Activated CD8-positive, alpha-beta memory T cell treated with anti-CD3 and anti-CD28 coated beads for 1 hour (primary cell): ENCODE measurements around the gene ATG5.
"Not testable (repeated sequence)": the region's sequence is repeated elsewhere in the genome, so short reads cannot be mapped to it uniquely, and the experiment has no call there.

Experiments used
- DNase-seq, 2 donors: peaks; one replicate each; pipeline ENCODE4 v3.0.0-alpha.2; 2020; ENCODE audit warnings: low read depth in 1 of 2; ENCODE audit errors: extremely low read depth in 1 of 2

ATG5 gene

GRCh38 chr6:106259748-106260147, 65.8 kb downstream of the ATG5 start:
- DNase-seq = not testable (repeated sequence)

- no peak for DNase-seq
Measured at GRCh38 chr6:106258726-106259125, 66.8 kb downstream of the ATG5 start.

DNA sequence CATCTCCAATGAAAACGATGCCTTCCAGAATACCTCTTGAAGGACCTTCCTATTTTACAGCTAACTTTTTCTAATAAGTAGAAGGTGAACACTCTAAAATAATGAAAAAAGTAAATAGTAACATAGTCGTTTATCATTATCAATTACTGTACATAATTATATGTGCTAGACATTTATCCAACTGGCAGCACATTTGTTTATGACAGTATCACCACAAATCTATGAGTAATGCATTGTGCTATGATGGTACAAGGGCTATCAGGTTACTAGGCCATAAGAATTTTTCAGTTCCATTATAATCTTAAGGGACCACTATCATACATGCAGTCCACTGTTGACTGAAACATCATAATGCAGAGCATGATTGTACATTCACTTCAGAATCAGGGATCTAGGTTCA, 68.4 kb downstream of the ATG5 start:
- no peak for DNase-seq

DNA sequence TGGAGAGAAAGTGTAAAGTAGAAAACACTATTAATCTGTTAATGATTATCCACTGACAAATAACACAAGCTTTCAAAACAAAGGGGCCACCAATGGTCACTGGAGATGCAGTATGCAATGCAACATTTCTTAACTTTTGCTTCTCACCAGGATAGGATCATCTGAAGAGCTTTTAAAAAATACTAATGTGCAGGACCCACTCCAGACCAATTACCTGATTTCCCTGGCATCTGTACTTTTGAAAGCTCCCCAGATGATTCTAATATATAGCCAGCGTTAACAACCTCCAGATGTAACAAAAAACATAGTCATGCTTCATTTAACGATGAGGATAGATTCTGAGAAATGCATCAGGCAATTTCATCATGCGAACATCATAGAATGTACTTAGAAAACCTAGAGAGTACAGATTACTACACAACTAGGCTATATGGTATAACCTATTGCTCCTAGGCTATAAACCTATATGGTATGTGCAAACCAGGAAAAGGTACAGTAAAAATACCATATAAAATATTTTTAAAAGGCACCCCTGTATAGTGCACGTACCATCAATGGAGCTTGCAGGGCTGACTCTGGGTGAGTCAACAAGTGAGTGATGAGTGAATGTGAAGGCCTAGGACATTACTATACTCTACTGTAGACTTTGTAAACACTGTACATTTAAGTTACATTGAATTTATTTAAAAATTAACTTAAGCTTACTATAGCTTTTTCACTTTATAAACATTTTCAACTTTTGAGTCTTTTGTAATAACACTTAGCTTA, 69.2 kb downstream of the ATG5 start:
- DNase-seq = no peak

DNA sequence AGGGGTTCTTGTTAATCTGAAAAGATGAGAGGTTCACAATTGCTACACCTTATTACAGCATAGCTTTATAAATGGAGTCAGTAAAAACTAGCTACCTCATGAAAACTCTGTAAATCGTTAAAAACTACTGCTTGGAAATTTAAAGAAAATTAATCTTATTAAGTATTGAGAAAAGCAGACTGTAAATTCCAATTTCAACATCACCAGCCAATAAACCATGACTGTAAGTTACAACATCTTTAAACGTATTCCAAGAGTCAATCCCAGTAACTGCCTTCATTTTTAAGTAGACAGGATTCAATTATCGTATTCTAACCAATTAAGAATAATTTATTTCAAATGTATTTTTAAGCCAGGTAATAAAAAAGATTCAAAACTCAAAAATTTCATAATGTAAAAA, 70.3 kb downstream of the ATG5 start:
- DNase-seq = no peak

- no peak for DNase-seq
Measured at GRCh38 chr6:106254636-106255035, 70.9 kb downstream of the ATG5 start.

- DNase-seq = no peak
Measured at GRCh38 chr6:106253731-106254130, 71.8 kb downstream of the ATG5 start.

GRCh38 chr6:106253172-106253571, 72.4 kb downstream of the ATG5 start:
- DNase-seq = no peak

GRCh38 chr6:106252687-106253086, 72.9 kb downstream of the ATG5 start:
- DNase-seq = no peak

- not testable (repeated sequence) for DNase-seq
Measured at GRCh38 chr6:106251531-106252255, 73.9 kb downstream of the ATG5 start.

GRCh38 chr6:106250953-106251352, 74.6 kb downstream of the ATG5 start:
- no peak for DNase-seq

GRCh38 chr6:106249658-106250057, 75.9 kb downstream of the ATG5 start:
- no peak for DNase-seq

- DNase-seq = no peak
Measured at GRCh38 chr6:106247733-106248132, 77.8 kb downstream of the ATG5 start.

- no peak for DNase-seq
Measured at GRCh38 chr6:106247293-106247692, 78.3 kb downstream of the ATG5 start.

GRCh38 chr6:106244931-106245330, 80.6 kb downstream of the ATG5 start:
- DNase-seq = no peak

GRCh38 chr6:106244521-106244920, 81.0 kb downstream of the ATG5 start:
- no peak for DNase-seq

GRCh38 chr6:106243261-106243660, 82.3 kb downstream of the ATG5 start:
- DNase-seq = no peak

- DNase-seq = no peak
Measured at GRCh38 chr6:106241498-106241897, 84.1 kb downstream of the ATG5 start.

- no peak for DNase-seq
Measured at GRCh38 chr6:106237286-106237685, 88.3 kb downstream of the ATG5 start.

DNA sequence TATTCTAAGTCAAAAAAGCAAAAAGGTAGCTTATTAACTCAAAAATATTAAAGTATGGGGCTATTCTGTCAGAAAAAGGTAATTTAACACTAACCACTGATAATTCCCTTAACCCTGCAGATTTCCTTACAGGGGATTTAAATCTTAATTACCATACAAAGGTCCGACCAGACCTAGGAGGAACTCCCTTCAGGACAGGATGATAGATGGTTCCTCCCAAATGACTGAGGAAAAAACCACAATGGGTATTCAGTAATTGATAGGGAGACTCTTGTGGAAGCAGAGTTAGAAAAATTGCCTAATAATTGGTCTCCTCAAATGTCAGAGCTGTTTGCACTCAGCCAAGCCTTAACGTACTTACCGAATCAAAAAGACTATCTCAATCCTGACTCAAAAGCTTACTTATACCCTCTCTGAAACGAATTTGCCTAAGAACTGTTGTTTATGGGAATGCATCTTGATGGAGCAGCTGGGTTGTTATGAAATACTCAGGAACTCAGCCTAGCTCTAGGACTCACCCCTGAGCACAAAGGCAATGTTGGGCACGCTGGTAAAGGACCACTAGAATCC, 95.6 kb downstream of the ATG5 start:
- DNase-seq = not testable (repeated sequence)

DNA sequence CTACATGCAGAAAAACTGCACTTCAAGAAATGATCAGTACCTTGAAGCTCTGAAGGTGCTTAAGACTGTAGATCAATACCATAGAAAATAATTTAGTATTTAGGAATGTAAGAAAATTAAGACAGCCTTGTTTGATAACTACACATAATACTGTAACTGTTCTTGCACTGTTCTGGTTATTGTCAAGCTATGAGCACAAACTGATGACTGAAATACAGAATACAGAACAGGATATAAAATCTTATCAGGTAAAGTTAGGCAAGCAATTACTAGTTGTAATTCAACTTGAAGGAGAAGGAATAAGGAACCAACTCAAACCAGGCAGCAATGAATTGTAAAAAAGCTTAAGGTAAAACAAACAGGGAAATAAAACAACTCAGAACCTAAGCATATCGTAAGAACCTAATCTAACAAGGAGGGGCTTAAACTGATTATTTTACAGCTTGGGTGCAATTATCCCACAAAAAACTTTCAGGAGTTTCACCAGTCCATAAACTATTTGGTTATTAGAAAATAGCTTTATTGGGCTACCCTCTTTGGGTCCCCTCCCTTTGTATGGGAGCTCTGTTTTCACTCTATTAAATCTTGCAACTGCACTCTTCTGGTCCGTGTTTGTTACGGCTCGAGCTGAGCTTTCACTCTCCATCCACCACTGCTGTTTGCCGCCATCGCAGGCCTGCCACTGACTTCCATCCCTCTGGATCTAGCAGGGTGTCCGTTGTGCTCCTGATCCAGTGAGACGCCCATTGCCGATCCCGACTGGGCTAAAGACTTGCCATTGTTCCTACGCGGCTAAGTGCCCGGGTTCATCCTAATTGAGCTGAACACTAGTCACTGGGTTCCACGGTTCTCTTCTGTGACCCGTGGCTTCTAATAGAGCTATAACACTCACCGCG, 97.7 kb downstream of the ATG5 start:
- no peak for DNase-seq
